Glomerular visceral epithelial cell (primary cell): Measurements from ENCODE around the gene PLEKHG4B.
"Not testable (repeated sequence)": the region's sequence is repeated elsewhere in the genome, so short reads cannot be mapped to it uniquely, and the experiment has no call there.

ENCODE experiments used
- DNase-seq: peaks from one replicate; pipeline ENCODE4 v3.0.0-alpha.2; 2016; ENCODE audit errors: extremely low spot score

Gene PLEKHG4B

GRCh38 chr5:94113-94892 lies 2.3 kb downstream of the PLEKHG4B start:
- no peak for DNase-seq

- DNase-seq = no peak
Measured at GRCh38 chr5:95241-95980, 3.4 kb downstream of the PLEKHG4B start.

- no peak for DNase-seq
Measured at GRCh38 chr5:96976-97660, 5.2 kb downstream of the PLEKHG4B start.

- DNase-seq = no peak
Measured at GRCh38 chr5:99815-100214, 7.8 kb downstream of the PLEKHG4B start.

GRCh38 chr5:102411-103043 lies 10.6 kb downstream of the PLEKHG4B start:
- no peak for DNase-seq

GRCh38 chr5:104106-104505 lies 12.1 kb downstream of the PLEKHG4B start:
- not testable (repeated sequence) for DNase-seq

GRCh38 chr5:104778-105296 lies 12.9 kb downstream of the PLEKHG4B start:
- DNase-seq = no peak

- no peak for DNase-seq
Measured at GRCh38 chr5:105504-106070, 13.6 kb downstream of the PLEKHG4B start.

- DNase-seq = no peak
Measured at GRCh38 chr5:106587-106986, 14.6 kb downstream of the PLEKHG4B start.

- no peak for DNase-seq
Measured at GRCh38 chr5:107526-107925, 15.6 kb downstream of the PLEKHG4B start.

- DNase-seq = no peak
Measured at GRCh38 chr5:109826-110225, 17.9 kb downstream of the PLEKHG4B start.

- no peak for DNase-seq
Measured at GRCh38 chr5:110270-110888, 18.4 kb downstream of the PLEKHG4B start.

GRCh38 chr5:111171-111570 lies 19.2 kb downstream of the PLEKHG4B start:
- no peak for DNase-seq

GRCh38 chr5:119486-120097 lies 27.6 kb downstream of the PLEKHG4B start:
- DNase-seq = no peak

- DNase-seq = no peak
Measured at GRCh38 chr5:121432-121831, 29.5 kb downstream of the PLEKHG4B start.

- DNase-seq = no peak
Measured at GRCh38 chr5:125815-126214, 33.8 kb downstream of the PLEKHG4B start.

GRCh38 chr5:126806-127205 lies 34.8 kb downstream of the PLEKHG4B start:
- DNase-seq = no peak

- DNase-seq = no peak
Measured at GRCh38 chr5:127886-128285, 35.9 kb downstream of the PLEKHG4B start.

GRCh38 chr5:128446-128845 lies 36.5 kb downstream of the PLEKHG4B start:
- no peak for DNase-seq

GRCh38 chr5:129148-129547 lies 37.2 kb downstream of the PLEKHG4B start:
- DNase-seq = no peak

- peak; percentile 75 for DNase-seq
Measured at GRCh38 chr5:129820-130219, 37.9 kb downstream of the PLEKHG4B start.
